Trophoblast cell (in vitro differentiated cells and primary cell): ENCODE data around the gene PPCDC.

Experiments
- DNase-seq, 2 donors: peaks; one replicate each; pipeline ENCODE4 v3.0.0-alpha.2; 2016
- H2AFZ ChIP-seq: 2 replicates; pipeline ENCODE4 v1.6.1; 2013; ENCODE audit warnings: low read length, moderate library complexity, mild to moderate bottlenecking; ENCODE audit not compliant: insufficient read depth, poor library complexity
- H2AK5ac ChIP-seq: 2 replicates; pipeline ENCODE4 v1.6.1; 2013; ENCODE audit warnings: mild to moderate bottlenecking, low read length
- H2BK120ac ChIP-seq: 2 replicates; pipeline ENCODE4 v1.6.1; 2013; ENCODE audit warnings: low read length, mild to moderate bottlenecking, moderate library complexity; ENCODE audit not compliant: insufficient read depth, poor library complexity
- H2BK12ac ChIP-seq: 2 replicates; pipeline ENCODE4 v1.6.1; 2013; ENCODE audit warnings: mild to moderate bottlenecking, low read length, moderate library complexity
- H2BK5ac ChIP-seq: 2 replicates; pipeline ENCODE4 v1.6.1; 2013; ENCODE audit warnings: low read length, low read depth, moderate library complexity, mild to moderate bottlenecking; ENCODE audit not compliant: poor library complexity
- H3K14ac ChIP-seq: 2 replicates; pipeline ENCODE4 v1.6.1; 2013; ENCODE audit warnings: mild to moderate bottlenecking, low read length
- H3K18ac ChIP-seq: 2 replicates; pipeline ENCODE4 v1.6.1; 2013; ENCODE audit warnings: mild to moderate bottlenecking, low read length
- H3K23ac ChIP-seq: 2 replicates; pipeline ENCODE4 v1.6.1; 2013; ENCODE audit warnings: low read length
- H3K27ac ChIP-seq: 2 replicates; pipeline ENCODE4 v1.5.1; 2013; ENCODE audit warnings: low read depth, mild to moderate bottlenecking, inconsistent platforms, low read length, moderate library complexity
- H3K27me3 ChIP-seq: 2 replicates; pipeline ENCODE4 v1.6.1; 2013; ENCODE audit warnings: inconsistent platforms, mild to moderate bottlenecking, low read length, moderate library complexity; ENCODE audit not compliant: insufficient read depth
- H3K36me3 ChIP-seq, 2 experiments: 1 replicate in 1 of 2; 2 replicates in 1 of 2; pipeline ENCODE4 v1.6.1; 2013; ENCODE audit warnings: low read length in 2 of 2, mild to moderate bottlenecking in 2 of 2, moderate library complexity in 1 of 2; ENCODE audit not compliant: insufficient read depth in 2 of 2, control insufficient read depth in 1 of 2
- H3K4ac ChIP-seq: 2 replicates; pipeline ENCODE4 v1.6.1; 2013; ENCODE audit warnings: low read depth, mild to moderate bottlenecking, low read length, moderate library complexity
- H3K4me1 ChIP-seq, 2 experiments: 1 replicate in 1 of 2; 2 replicates in 1 of 2; pipeline ENCODE4 v1.6.1; 2013; ENCODE audit warnings: low read length in 2 of 2, mild to moderate bottlenecking in 2 of 2, moderate library complexity in 1 of 2; ENCODE audit not compliant: insufficient read depth in 2 of 2, control insufficient read depth in 1 of 2
- H3K4me2 ChIP-seq: 2 replicates; pipeline ENCODE4 v1.6.1; 2013; ENCODE audit warnings: inconsistent platforms, mild to moderate bottlenecking, low read length, moderate library complexity
- H3K4me3 ChIP-seq: 2 replicates; pipeline ENCODE4 v1.5.1; 2013; ENCODE audit warnings: mild to moderate bottlenecking, low read depth, low read length, inconsistent platforms
- H3K79me1 ChIP-seq: one replicate; pipeline ENCODE4 v1.6.1; 2013; ENCODE audit warnings: low read length
- H3K79me2 ChIP-seq: 2 replicates; pipeline ENCODE4 v1.6.1; 2013; ENCODE audit warnings: low read length, mild to moderate bottlenecking; ENCODE audit not compliant: control insufficient read depth, insufficient read depth, poor library complexity
- H3K9ac ChIP-seq: 2 replicates; pipeline ENCODE4 v1.6.1; 2013; ENCODE audit warnings: mild to moderate bottlenecking, low read length
- H3K9me3 ChIP-seq: 2 replicates; pipeline ENCODE4 v1.6.1; 2013; ENCODE audit warnings: low read depth, mild to moderate bottlenecking, control low read depth, inconsistent platforms, low read length; ENCODE audit not compliant: insufficient read depth
- H4K12ac ChIP-seq: 2 replicates; pipeline ENCODE4 v1.6.1; 2013; ENCODE audit warnings: low read depth, mild to moderate bottlenecking, low read length, moderate library complexity
- H4K8ac ChIP-seq: 2 replicates; pipeline ENCODE4 v1.6.1; 2013; ENCODE audit warnings: low read depth, mild to moderate bottlenecking, low read length, moderate library complexity
- H4K91ac ChIP-seq: one replicate; pipeline ENCODE4 v1.6.1; 2013; ENCODE audit warnings: low read depth, mild to moderate bottlenecking, low read length, moderate library complexity
- WGBS: extraction: QIAGEN DNeasy Blood & Tissue Kit; methylation state at CpG from one replicate; pipeline ENCODE4 v1.1.7; 2013; ENCODE audit warnings: missing lambda C conversion rate; ENCODE audit not compliant: insufficient read length, insufficient coverage; ENCODE audit errors: extremely low coverage; 5-methylcytosine and 5-hydroxymethylcytosine counted together

The PPCDC gene

DNA sequence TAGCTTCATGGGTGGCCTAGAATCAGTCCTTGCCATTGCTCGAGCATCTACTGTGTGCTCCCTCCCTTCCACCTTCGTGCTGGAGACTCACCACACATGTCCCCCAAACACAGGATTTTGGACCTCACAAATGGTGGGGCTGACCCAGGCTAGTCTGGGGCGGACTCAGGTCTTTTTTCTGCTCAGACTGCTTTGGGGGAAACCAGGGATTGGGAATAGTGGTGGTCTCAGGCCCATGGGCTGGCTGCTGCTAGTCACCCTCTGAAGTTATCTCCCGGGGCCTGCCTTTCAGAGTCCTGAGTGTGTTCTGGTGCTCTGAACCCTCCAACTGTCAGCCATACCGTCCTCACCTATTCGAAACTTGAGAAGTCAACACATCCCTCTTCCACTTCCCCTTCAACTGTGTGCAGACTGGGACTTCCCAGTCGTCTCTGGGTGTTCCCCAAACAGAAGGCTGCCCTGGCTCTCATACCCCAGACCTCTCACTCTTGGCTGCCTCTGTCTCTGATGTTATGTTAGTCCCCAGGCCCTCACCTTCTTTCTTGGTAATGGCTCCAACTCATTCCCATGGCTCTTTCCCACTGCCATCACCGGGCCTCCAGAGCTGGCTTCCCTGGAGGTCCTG lies 46.0 kb downstream of the PPCDC start:
- Histone ChIP-seq H3K4ac (no peak overlapping the region), H2BK5ac (no peak overlapping the region), H2AFZ (no peak overlapping the region), H3K4me3 (no peak overlapping the region), H3K18ac (no peak overlapping the region), H3K4me1 (no peaks in the 10 kb centered on the region), H3K23ac (no peak overlapping the region), H3K27ac (no peak overlapping the region), H2AK5ac (no peak overlapping the region), H3K9ac (no peak overlapping the region), H4K12ac (no peak overlapping the region), H4K8ac (no peak overlapping the region), H4K91ac (no peak overlapping the region), H3K27me3 (no peaks in the 10 kb centered on the region), H3K79me2 (no peaks in the 10 kb centered on the region), H3K36me3 (no peaks in the 10 kb centered on the region), H3K79me1 (no peaks in the 10 kb centered on the region), H3K9me3 (no peaks in the 10 kb centered on the region), H3K14ac (no peak overlapping the region), H2BK12ac (no peak overlapping the region), H3K4me2 (no peak overlapping the region), H2BK120ac (no peak overlapping the region)
- no CpG with 5 or more reads among the region's 8 CpGs for WGBS
- DNase-seq = peak in 1 of 2 donors; percentile 12

DNA sequence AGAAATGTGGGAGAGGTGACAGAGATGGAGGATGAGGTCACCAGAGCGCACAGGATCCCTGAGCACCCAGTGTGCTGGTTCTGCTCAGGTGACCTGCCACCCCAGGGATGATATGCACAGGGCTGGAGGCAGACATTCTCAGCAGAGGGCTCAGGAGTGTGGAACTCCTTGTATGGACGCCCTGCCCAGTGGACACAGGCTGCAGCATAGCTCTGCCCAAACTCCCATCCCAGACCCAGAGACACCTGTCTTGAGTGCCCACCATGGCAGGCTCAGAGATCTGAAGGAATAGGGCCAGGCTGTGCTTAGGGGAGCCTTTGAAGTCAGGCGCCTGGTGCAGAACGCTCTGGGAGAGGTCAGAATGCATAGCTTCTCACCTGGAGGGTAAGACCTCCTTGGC lies 47.3 kb downstream of the PPCDC start:
- DNase-seq = no peak
- H3K4me2 ChIP-seq = no peak overlapping the region
- H2BK12ac ChIP-seq = no peak overlapping the region
- H3K4ac ChIP-seq = no peak overlapping the region
- no peak overlapping the region for H4K91ac ChIP-seq
- H2AK5ac ChIP-seq = no peak overlapping the region
- no peak overlapping the region for H2AFZ ChIP-seq
- H3K23ac ChIP-seq = no peak overlapping the region
- H4K8ac ChIP-seq = no peak overlapping the region
- no peak overlapping the region for H2BK5ac ChIP-seq
- H3K9ac ChIP-seq = no peak overlapping the region
- no peak overlapping the region for H3K27ac ChIP-seq
- H2BK120ac ChIP-seq = no peak overlapping the region
- H3K79me2 ChIP-seq = no peaks in the 10 kb centered on the region
- no peaks in the 10 kb centered on the region for H3K27me3 ChIP-seq
- no peak overlapping the region for H3K18ac ChIP-seq
- no peak overlapping the region for H3K14ac ChIP-seq
- H3K79me1 ChIP-seq = no peaks in the 10 kb centered on the region
- no peak overlapping the region for H4K12ac ChIP-seq
- no peaks in the 10 kb centered on the region for H3K9me3 ChIP-seq
- no peak overlapping the region for H3K4me3 ChIP-seq
- no peaks in the 10 kb centered on the region for H3K36me3 ChIP-seq
- no CpG with 5 or more reads among the region's 4 CpGs for WGBS
- no peaks in the 10 kb centered on the region for H3K4me1 ChIP-seq

DNA sequence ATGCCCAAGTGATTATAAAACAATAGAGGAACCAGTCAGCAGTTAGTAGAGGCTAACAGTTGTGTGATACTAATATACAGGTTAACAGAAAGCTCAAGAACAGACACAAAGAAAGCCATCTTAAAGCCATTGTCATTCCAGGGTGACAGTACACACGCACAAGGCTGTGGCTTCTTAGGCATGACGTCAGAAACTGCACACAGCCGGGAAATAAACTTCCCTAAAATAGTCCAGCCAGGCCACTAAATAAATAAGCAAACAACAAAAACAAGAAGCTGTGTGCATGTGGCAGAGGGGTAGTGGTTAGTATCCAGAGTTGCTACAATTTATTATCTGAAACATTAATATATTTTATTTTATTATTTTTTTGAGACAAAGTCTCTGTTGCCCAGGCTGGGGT lies 49.8 kb downstream of the PPCDC start:
- H3K4ac ChIP-seq = no peak overlapping the region
- no peaks in the 10 kb centered on the region for H3K79me2 ChIP-seq
- H2BK120ac ChIP-seq = no peak overlapping the region
- no peak overlapping the region for H3K18ac ChIP-seq
- no peak overlapping the region for H3K4me2 ChIP-seq
- no peak overlapping the region for H3K27ac ChIP-seq
- H3K14ac ChIP-seq = no peak overlapping the region
- no peaks in the 10 kb centered on the region for H3K79me1 ChIP-seq
- H3K27me3 ChIP-seq = no peaks in the 10 kb centered on the region
- no peak overlapping the region for H4K91ac ChIP-seq
- no peaks in the 10 kb centered on the region for H3K4me1 ChIP-seq
- DNase-seq = peak in 1 of 2 donors; percentile 30
- H3K23ac ChIP-seq = no peak overlapping the region
- no peak overlapping the region for H3K4me3 ChIP-seq
- no peak overlapping the region for H2AFZ ChIP-seq
- H3K36me3 ChIP-seq = no peaks in the 10 kb centered on the region
- no peak overlapping the region for H4K12ac ChIP-seq
- no peak overlapping the region for H2AK5ac ChIP-seq
- no CpG with 5 or more reads among the region's 3 CpGs for whole genome bisulfite sequencing
- no peak overlapping the region for H4K8ac ChIP-seq
- no peaks in the 10 kb centered on the region for H3K9me3 ChIP-seq
- H2BK12ac ChIP-seq = no peak overlapping the region
- no peak overlapping the region for H3K9ac ChIP-seq
- no peak overlapping the region for H2BK5ac ChIP-seq

DNA sequence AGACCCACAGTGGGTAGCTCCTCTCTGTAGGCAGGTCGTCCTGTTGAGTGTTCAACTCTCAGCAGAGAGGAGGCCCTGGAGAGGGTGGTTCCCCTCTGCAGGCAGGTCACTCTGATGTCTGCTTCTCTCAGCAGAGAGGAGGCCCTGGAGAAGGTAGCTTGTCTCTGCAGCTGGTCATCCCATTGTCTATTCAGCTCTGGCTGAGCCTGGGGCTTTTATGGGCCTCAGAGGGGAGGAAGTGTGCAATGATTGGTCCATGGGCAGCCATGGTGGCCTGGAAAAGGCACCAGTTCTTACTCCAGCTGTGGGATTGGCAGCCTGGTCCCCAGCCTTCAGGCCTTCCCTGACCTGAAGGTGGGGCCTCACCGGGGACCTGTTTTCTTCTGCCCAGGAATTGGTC lies 52.9 kb downstream of the PPCDC start:
- Histone ChIP-seq H3K4ac (no peak overlapping the region), H4K91ac (no peak overlapping the region), H3K23ac (no peak overlapping the region), H4K12ac (no peak overlapping the region), H3K4me2 (no peak overlapping the region), H3K36me3 (no peaks in the 10 kb centered on the region), H2BK12ac (no peak overlapping the region), H3K79me2 (no peaks in the 10 kb centered on the region), H3K4me3 (no peak overlapping the region), H3K4me1 (no peaks in the 10 kb centered on the region), H3K27ac (no peak overlapping the region), H2BK120ac (no peak overlapping the region), H3K18ac (no peak overlapping the region), H3K9me3 (no peaks in the 10 kb centered on the region), H3K27me3 (no peaks in the 10 kb centered on the region), H4K8ac (no peak overlapping the region), H2AFZ (no peak overlapping the region), H3K79me1 (no peaks in the 10 kb centered on the region), H3K14ac (no peak overlapping the region), H2AK5ac (no peak overlapping the region), H2BK5ac (no peak overlapping the region), H3K9ac (no peak overlapping the region)
- WGBS = no CpG with 5 or more reads among the region's 2 CpGs
- DNase-seq = no peak
